K562 (cell line): ENCODE measurements around the gene MCIDAS.

Source experiments
- EHMT2 ChIP-seq: fragments of 450-650 bp; IDR thresholded peaks from 2 replicates; pipeline ENCODE4 v1.6.1; 2018; ENCODE audit warnings: antibody characterized with exemption
- JUN ChIP-seq, 2 experiments: sonication (generic) in 1 of 2; formaldehyde crosslinking in 1 of 2; IDR thresholded peaks; 2 replicates each; pipeline versions ENCODE4 v1.6.1 to v1.8.0; 2012 to 2022; ENCODE audit warnings: borderline replicate concordance in 2 of 2, mild to moderate bottlenecking in 2 of 2, improper control_type of control experiment in 1 of 2, low read depth in 1 of 2, low read length in 1 of 2, missing genetic modification reagents in 1 of 2
- MTA2 ChIP-seq: fragments of 450-650 bp; IDR thresholded peaks from 2 replicates; pipeline ENCODE4 v1.6.1; 2016; ENCODE audit warnings: low read depth
- NRF1 ChIP-seq, 2 experiments: fragments of 450-650 bp; IDR thresholded peaks in 1 of 2; conservative IDR thresholded peaks in 1 of 2; 2 replicates each; pipeline ENCODE4 v1.6.1; 2014; ENCODE audit warnings: mild to moderate bottlenecking in 2 of 2
- RNF2 ChIP-seq: sonication (generic); IDR thresholded peaks from 2 replicates; pipeline ENCODE4 v1.6.1; 2016
- TCF7L2 ChIP-seq: fragments of 150-350 bp; IDR thresholded peaks from 2 replicates; pipeline ENCODE4 v1.6.1; 2016; ENCODE audit warnings: low read depth, mild to moderate bottlenecking, low read length, moderate library complexity
- TFAP4 ChIP-seq: sonication (generic); formaldehyde crosslinking; IDR thresholded peaks from 2 replicates; pipeline ENCODE4 v1.8.0; 2022; ENCODE audit warnings: missing genetic modification reagents, mild to moderate bottlenecking, moderate library complexity, borderline replicate concordance
- ZC3H4 ChIP-seq: sonication (generic); formaldehyde crosslinking; IDR thresholded peaks from 2 replicates; pipeline ENCODE4 v1.9.0; 2021; ENCODE audit warnings: missing genetic modification reagents, borderline replicate concordance
- ZNF76 ChIP-seq: fragments of 250-450 bp; sonication (Bioruptor Pico); IDR thresholded peaks from 2 replicates; pipeline ENCODE4 v1.4.0; 2020; ENCODE audit warnings: mild to moderate bottlenecking, moderate library complexity, borderline replicate concordance
- ZNF766 ChIP-seq: fragments of 200-800 bp; sonication (Bioruptor generic); conservative IDR thresholded peaks from 2 replicates; pipeline ENCODE4 v1.6.1; 2016; ENCODE audit warnings: missing genetic modification characterization, missing compliant biosample characterization
- TF ChIP-seq, protein P1 (sequence below), 3 experiments: IDR thresholded peaks in 2 of 3; conservative IDR thresholded peaks in 1 of 3; 2 replicates each; pipeline ENCODE4 v1.5.1; 2011 to 2012; ENCODE audit warnings: low read length in 3 of 3, mild to moderate bottlenecking in 3 of 3, control low read depth in 2 of 3, improper control_type of control experiment in 1 of 3, inconsistent platforms in 1 of 3, low read depth in 1 of 3, mixed read lengths in 1 of 3, moderate library complexity in 1 of 3; ENCODE audit not compliant: insufficient read depth in 2 of 3

DNA sequence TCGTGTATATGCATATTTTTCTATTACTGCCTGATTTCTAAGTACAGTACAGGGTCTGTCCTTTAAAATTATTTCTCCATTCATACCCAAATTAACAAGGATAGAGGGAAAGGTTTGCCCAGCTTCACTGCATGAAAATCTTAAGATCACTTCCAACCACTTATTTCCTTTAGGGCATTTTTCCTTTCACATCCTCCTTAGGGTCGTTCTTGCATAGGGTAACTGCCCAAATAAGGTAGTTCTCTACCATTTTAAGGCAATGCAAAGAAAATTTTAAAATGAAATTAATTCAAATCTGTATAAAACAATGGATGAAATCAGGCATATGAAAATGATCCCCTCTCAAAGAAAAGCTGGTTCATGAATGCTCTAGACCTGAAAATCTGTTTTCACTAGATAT is 50.0 kb downstream of the MCIDAS start:
- TF ChIP-seq TCF7L2 (no peak), ZNF766 (CRISPR knock-in tag) (no peak), ZC3H4 (no peak), EHMT2 (no peak), MTA2 (no peak), JUN (IDR thresholded peaks at IDR 0.05; ENCODE audit: borderline replicate concordance, low read depth, low read length) (no peak), JUN (CRISPR knock-in tag; IDR thresholded peaks at IDR 0.05; ENCODE audit: borderline replicate concordance) (no peak), RNF2 (no peak), NRF1 (conservative IDR thresholded peaks at IDR 0.05 in 1 of 2, IDR thresholded peaks at IDR 0.05 in 1 of 2) (no peak), TFAP4 (CRISPR knock-in tag) (no peak), ZNF76 (CRISPR knock-in tag) (no peak)
- TF ChIP-seq, protein P1, sequence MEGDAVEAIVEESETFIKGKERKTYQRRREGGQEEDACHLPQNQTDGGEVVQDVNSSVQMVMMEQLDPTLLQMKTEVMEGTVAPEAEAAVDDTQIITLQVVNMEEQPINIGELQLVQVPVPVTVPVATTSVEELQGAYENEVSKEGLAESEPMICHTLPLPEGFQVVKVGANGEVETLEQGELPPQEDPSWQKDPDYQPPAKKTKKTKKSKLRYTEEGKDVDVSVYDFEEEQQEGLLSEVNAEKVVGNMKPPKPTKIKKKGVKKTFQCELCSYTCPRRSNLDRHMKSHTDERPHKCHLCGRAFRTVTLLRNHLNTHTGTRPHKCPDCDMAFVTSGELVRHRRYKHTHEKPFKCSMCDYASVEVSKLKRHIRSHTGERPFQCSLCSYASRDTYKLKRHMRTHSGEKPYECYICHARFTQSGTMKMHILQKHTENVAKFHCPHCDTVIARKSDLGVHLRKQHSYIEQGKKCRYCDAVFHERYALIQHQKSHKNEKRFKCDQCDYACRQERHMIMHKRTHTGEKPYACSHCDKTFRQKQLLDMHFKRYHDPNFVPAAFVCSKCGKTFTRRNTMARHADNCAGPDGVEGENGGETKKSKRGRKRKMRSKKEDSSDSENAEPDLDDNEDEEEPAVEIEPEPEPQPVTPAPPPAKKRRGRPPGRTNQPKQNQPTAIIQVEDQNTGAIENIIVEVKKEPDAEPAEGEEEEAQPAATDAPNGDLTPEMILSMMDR (IDR thresholded peaks at IDR 0.05 in 2 of 3, conservative IDR thresholded peaks at IDR 0.05 in 1 of 3; ENCODE audit: insufficient read depth in 2 of 3, low read depth in 1 of 3, low read length in 3 of 3): no peak
